Measurements from ENCODE around the gene N4BP2L2. TPM values are rescaled to one million over a fixed set of nuclear protein-coding genes. Genes with fewer than 3 reads are reported as not detected.
A peak's percentile ranks its signal among the peaks of the same experiment; 100 is the strongest.

The N4BP2L2 gene
- total RNA-seq, 1 experiment from 2014 or later: 61.4 TPM

DNA sequence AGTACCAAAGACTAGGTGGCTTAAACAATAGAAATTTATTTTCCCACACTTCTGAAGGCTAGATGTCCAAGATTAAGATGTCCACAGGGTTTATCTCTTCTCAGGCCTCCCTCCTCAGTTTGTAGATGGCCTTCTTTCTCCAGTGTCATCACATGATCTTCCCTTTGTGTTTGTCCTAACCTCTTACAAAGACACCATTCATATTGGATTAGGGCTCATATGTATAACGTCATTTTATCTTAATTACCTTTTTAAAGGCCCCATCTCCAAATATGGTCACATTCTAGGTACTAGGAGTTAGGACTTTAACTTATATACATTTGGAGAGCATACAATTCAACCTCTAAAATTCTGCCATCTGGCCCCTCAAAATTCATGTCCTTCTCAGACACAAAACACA lies 34.3 kb downstream of the N4BP2L2 start:
- Histone ChIP-seq H3K18ac (ENCODE audit: insufficient read length, low read depth, low read length) (no peak overlapping the region), H2BK20ac (ENCODE audit: low read depth, low read length, poor library complexity, severe bottlenecking) (no peak overlapping the region), H3K27ac (ENCODE audit: insufficient read length, low read depth, low read length) (no peak overlapping the region), H2AFZ (ENCODE audit: low read length) (no peak overlapping the region), H3T11ph (ENCODE audit: low read length) (no peak overlapping the region), H3K14ac (ENCODE audit: insufficient read depth, low read length) (no peak overlapping the region), H2BK12ac (ENCODE audit: insufficient read length, low read depth, low read length) (no peak overlapping the region), H3K9me3 (ENCODE audit: control insufficient read depth, low read depth, low read length) (no peaks in the 10 kb centered on the region), H2BK15ac (ENCODE audit: low read depth, low read length) (no peak overlapping the region), H3K27me3 (ENCODE audit: insufficient read depth, low read length) (no peaks in the 10 kb centered on the region), H3K23me2 (ENCODE audit: insufficient read length, low read depth, low read length, poor library complexity, severe bottlenecking) (no peaks in the 10 kb centered on the region), H3K79me2 (ENCODE audit: insufficient read depth, low read length) (no peaks in the 10 kb centered on the region), H4K20me1 (ENCODE audit: control insufficient read depth, insufficient read depth, insufficient read length) (no peaks in the 10 kb centered on the region), H2BK120ac (ENCODE audit: low read depth, low read length, poor library complexity, severe bottlenecking) (no peak overlapping the region), H2AK5ac (ENCODE audit: insufficient read length, low read length) (no peak overlapping the region), H3K79me1 (ENCODE audit: insufficient read depth, low read depth, low read length, poor library complexity, severe bottlenecking) (no peaks in the 10 kb centered on the region), H4K5ac (ENCODE audit: insufficient read length, low read depth, low read length) (no peak overlapping the region), H4K8ac (replicated peaks; ENCODE audit: insufficient read length, low read depth, low read length) (no peak overlapping the region), H4K91ac (ENCODE audit: insufficient read length, low read depth, low read length) (no peak overlapping the region), H3K4me1 (ENCODE audit: insufficient read depth, low read length) (no peaks in the 10 kb centered on the region), H3K4me2 (ENCODE audit: insufficient read depth, insufficient read length, low read length) (no peak overlapping the region), H2BK5ac (ENCODE audit: insufficient read length, low read length) (no peak overlapping the region), H3K23ac (ENCODE audit: insufficient read length, low read depth, low read length) (no peak overlapping the region), H3K56ac (ENCODE audit: insufficient read length, low read depth, low read length) (no peak overlapping the region), H3K9ac (ENCODE audit: extremely low read depth, insufficient read length, low read length) (no peak overlapping the region), H3K4ac (ENCODE audit: low read depth, low read length) (no peak overlapping the region)
- H3K4me3 Mint-ChIP-seq: no peak overlapping the region
- H3K36me3 Mint-ChIP-seq (ENCODE audit: insufficient read depth in 1 of 3, low read depth in 3 of 3): peaks cover 0 to 17% (median 5%) of the 10 kb centered on the region in 3 experiments; a peak in 4 of 7 replicates
- H3K4me1 Mint-ChIP-seq: peaks cover 7 to 8% of the 10 kb centered on the region in 2 experiments
- H3K9me3 Mint-ChIP-seq: no peaks in the 10 kb centered on the region
- H3K27me3 Mint-ChIP-seq (ENCODE audit: low read depth): no peaks in the 10 kb centered on the region
- H3K27ac Mint-ChIP-seq: peak overlapping the region in 2 of 3 experiments; percentile 25 to 68; a peak in 4 of 7 replicates
- no peak for DNase-seq
- no CpG with 5 or more reads among the region's 1 CpG for WGBS (ENCODE audit: extremely low coverage, insufficient read length, low lambda C conversion rate)
- TF ChIP-seq, protein P1, sequence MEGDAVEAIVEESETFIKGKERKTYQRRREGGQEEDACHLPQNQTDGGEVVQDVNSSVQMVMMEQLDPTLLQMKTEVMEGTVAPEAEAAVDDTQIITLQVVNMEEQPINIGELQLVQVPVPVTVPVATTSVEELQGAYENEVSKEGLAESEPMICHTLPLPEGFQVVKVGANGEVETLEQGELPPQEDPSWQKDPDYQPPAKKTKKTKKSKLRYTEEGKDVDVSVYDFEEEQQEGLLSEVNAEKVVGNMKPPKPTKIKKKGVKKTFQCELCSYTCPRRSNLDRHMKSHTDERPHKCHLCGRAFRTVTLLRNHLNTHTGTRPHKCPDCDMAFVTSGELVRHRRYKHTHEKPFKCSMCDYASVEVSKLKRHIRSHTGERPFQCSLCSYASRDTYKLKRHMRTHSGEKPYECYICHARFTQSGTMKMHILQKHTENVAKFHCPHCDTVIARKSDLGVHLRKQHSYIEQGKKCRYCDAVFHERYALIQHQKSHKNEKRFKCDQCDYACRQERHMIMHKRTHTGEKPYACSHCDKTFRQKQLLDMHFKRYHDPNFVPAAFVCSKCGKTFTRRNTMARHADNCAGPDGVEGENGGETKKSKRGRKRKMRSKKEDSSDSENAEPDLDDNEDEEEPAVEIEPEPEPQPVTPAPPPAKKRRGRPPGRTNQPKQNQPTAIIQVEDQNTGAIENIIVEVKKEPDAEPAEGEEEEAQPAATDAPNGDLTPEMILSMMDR (conservative IDR thresholded peaks at IDR 0.05): no peak
